HUES6 (cell line): ENCODE measurements around the gene HKDC1.

Experiments used
- H3K27ac ChIP-seq: 2 replicates; pipeline ENCODE4 v1.7.0; 2013; ENCODE audit warnings: low read depth, mild to moderate bottlenecking, low read length, inconsistent platforms
- H3K27me3 ChIP-seq: 2 replicates; pipeline ENCODE4 v1.6.1; 2013; ENCODE audit warnings: low read length; ENCODE audit not compliant: control insufficient read depth, insufficient read depth
- H3K36me3 ChIP-seq: 2 replicates; pipeline ENCODE4 v1.6.1; 2013; ENCODE audit warnings: low read length; ENCODE audit not compliant: control insufficient read depth, insufficient read depth
- H3K4me1 ChIP-seq: 2 replicates; pipeline ENCODE4 v1.6.1; 2013; ENCODE audit warnings: low read length; ENCODE audit not compliant: control insufficient read depth, insufficient read depth
- H3K4me3 ChIP-seq: 2 replicates; pipeline ENCODE4 v1.5.1; 2013; ENCODE audit warnings: low read depth, low read length
- H3K9ac ChIP-seq: one replicate; pipeline ENCODE4 v1.6.1; 2013; ENCODE audit warnings: mild to moderate bottlenecking, low read length
- H3K9me3 ChIP-seq: 2 replicates; pipeline ENCODE4 v1.6.1; 2013; ENCODE audit warnings: low read depth, low read length; ENCODE audit not compliant: control insufficient read depth, insufficient read depth

The HKDC1 gene

GRCh38 chr10:69201045-69201444, 19.1 kb upstream of the HKDC1 start:
- Histone ChIP-seq H3K9ac (no peak overlapping the region), H3K4me3 (no peak overlapping the region)

GRCh38 chr10:69202332-69202731, 17.8 kb upstream of the HKDC1 start:
- peaks cover 86% of the 10 kb centered on the region for H3K36me3 ChIP-seq
- H3K9ac ChIP-seq: no peak overlapping the region
- H3K27ac ChIP-seq: no peak overlapping the region
- H3K27me3 ChIP-seq: no peaks in the 10 kb centered on the region
- no peaks in the 10 kb centered on the region for H3K4me1 ChIP-seq
- no peaks in the 10 kb centered on the region for H3K9me3 ChIP-seq
- no peak overlapping the region for H3K4me3 ChIP-seq

More at GRCh38 chr10:69201045-69201444, 19.1 kb upstream of the HKDC1 start:
- Histone ChIP-seq H3K27me3 (no peaks in the 10 kb centered on the region), H3K4me1 (no peaks in the 10 kb centered on the region), H3K36me3 (peaks cover 87% of the 10 kb centered on the region), H3K27ac (no peak overlapping the region), H3K9me3 (no peaks in the 10 kb centered on the region)

GRCh38 chr10:69208761-69209160, 11.4 kb upstream of the HKDC1 start:
- Histone ChIP-seq H3K9ac (no peak overlapping the region), H3K27me3 (no peaks in the 10 kb centered on the region), H3K27ac (no peak overlapping the region), H3K4me3 (no peak overlapping the region), H3K9me3 (no peaks in the 10 kb centered on the region), H3K4me1 (peaks cover 6% of the 10 kb centered on the region; the same call in 1 of the 2 replicates), H3K36me3 (peaks cover 52% of the 10 kb centered on the region)

- Histone ChIP-seq H3K4me1 (peaks cover 6% of the 10 kb centered on the region; the same call in 1 of the 2 replicates), H3K9me3 (no peaks in the 10 kb centered on the region), H3K4me3 (no peak overlapping the region), H3K27ac (no peak overlapping the region), H3K27me3 (no peaks in the 10 kb centered on the region), H3K36me3 (peaks cover 40% of the 10 kb centered on the region), H3K9ac (no peak overlapping the region)
Observed at GRCh38 chr10:69209787-69210484, 10.2 kb upstream of the HKDC1 start.

GRCh38 chr10:69211104-69211503, 9.0 kb upstream of the HKDC1 start:
- Histone ChIP-seq H3K4me1 (peaks cover 6% of the 10 kb centered on the region; the same call in 1 of the 2 replicates), H3K4me3 (no peak overlapping the region), H3K36me3 (peaks cover 32% of the 10 kb centered on the region), H3K27ac (no peak overlapping the region), H3K9me3 (no peaks in the 10 kb centered on the region), H3K27me3 (no peaks in the 10 kb centered on the region), H3K9ac (no peak overlapping the region)

GRCh38 chr10:69211524-69211923, 8.6 kb upstream of the HKDC1 start:
- Histone ChIP-seq H3K27ac (no peak overlapping the region), H3K9ac (no peak overlapping the region), H3K4me3 (no peak overlapping the region), H3K36me3 (peaks cover 27% of the 10 kb centered on the region), H3K9me3 (no peaks in the 10 kb centered on the region), H3K27me3 (no peaks in the 10 kb centered on the region), H3K4me1 (peaks cover 6% of the 10 kb centered on the region; the same call in 1 of the 2 replicates)

GRCh38 chr10:69213591-69214311, 6.4 kb upstream of the HKDC1 start:
- Histone ChIP-seq H3K4me3 (no peak overlapping the region), H3K27me3 (no peaks in the 10 kb centered on the region), H3K36me3 (peaks cover 7% of the 10 kb centered on the region), H3K9me3 (no peaks in the 10 kb centered on the region), H3K27ac (no peak overlapping the region), H3K4me1 (peaks cover 6% of the 10 kb centered on the region; the same call in 1 of the 2 replicates), H3K9ac (no peak overlapping the region)

- Histone ChIP-seq H3K27me3 (no peaks in the 10 kb centered on the region), H3K4me1 (peaks cover 6% of the 10 kb centered on the region; the same call in 1 of the 2 replicates), H3K9ac (no peak overlapping the region), H3K36me3 (no peaks in the 10 kb centered on the region), H3K4me3 (no peak overlapping the region), H3K27ac (no peak overlapping the region), H3K9me3 (no peaks in the 10 kb centered on the region)
Observed at GRCh38 chr10:69214666-69215131, 5.4 kb upstream of the HKDC1 start.

- Histone ChIP-seq H3K36me3 (no peaks in the 10 kb centered on the region), H3K9ac (no peak overlapping the region), H3K9me3 (no peaks in the 10 kb centered on the region), H3K27ac (no peak overlapping the region), H3K4me1 (peaks cover 6% of the 10 kb centered on the region; the same call in 1 of the 2 replicates), H3K4me3 (no peak overlapping the region), H3K27me3 (no peaks in the 10 kb centered on the region)
Observed at GRCh38 chr10:69215405-69216171, 4.5 kb upstream of the HKDC1 start.

- no peaks in the 10 kb centered on the region for H3K27me3 ChIP-seq
- H3K4me3 ChIP-seq: no peak overlapping the region
- no peaks in the 10 kb centered on the region for H3K36me3 ChIP-seq
- H3K4me1 ChIP-seq: no peaks in the 10 kb centered on the region; the same call in 1 of the 2 replicates
- H3K27ac ChIP-seq: no peak overlapping the region
- H3K9me3 ChIP-seq: no peaks in the 10 kb centered on the region
- H3K9ac ChIP-seq: no peak overlapping the region
Observed at GRCh38 chr10:69216577-69217118, 3.5 kb upstream of the HKDC1 start.
